GM21619 (cell line): ENCODE measurements around the gene OR5M11.
"Not testable (repeated sequence)": the region's sequence is repeated elsewhere in the genome, so short reads cannot be mapped to it uniquely, and the experiment has no call there.

ENCODE experiments used
- ATAC-seq: cut with Tn5 transposase; IDR thresholded peaks from one replicate; pipeline ENCODE4 v1.9.1; 2021; ENCODE audit not compliant: unreplicated experiment

OR5M11 gene

GRCh38 chr11:56543157-56543556 lies at the start of gene OR5M11:
TSS of gene OR5M11 (minus strand) at chr11:56543257. CDS start at chr11:56543257, 0 bp downstream.
- no peak for ATAC-seq

- ATAC-seq = not testable (repeated sequence)
These were observed 49.1 kb upstream of the OR5M11 start for GRCh38 chr11:56592088-56592717.

DNA sequence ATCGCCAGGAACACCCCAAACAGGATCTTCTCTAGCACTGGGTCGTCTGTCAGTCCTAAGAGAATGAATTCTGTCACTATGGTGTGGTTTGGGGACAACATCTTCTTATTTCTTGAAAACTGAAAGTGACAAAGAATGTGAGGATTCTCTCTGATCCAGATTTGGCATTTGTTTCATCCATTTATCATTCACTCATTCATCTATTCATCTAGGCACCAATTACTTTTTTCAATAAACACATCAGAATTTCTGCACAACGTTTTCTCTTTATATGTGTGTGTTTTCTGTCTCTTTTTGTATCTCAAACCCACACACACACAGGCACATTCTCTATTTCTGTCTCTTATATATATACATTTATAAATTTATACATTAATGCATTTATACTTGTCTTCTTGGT lies 34.6 kb upstream of the OR5M11 start, which contains the start of gene OR5M10:
Gene OR5M10, minus strand, starts transcription at position 101 of the 400 bp plus-strand sequence. Its CDS starts 0 bp downstream, at position 101.
- no peak for ATAC-seq

DNA sequence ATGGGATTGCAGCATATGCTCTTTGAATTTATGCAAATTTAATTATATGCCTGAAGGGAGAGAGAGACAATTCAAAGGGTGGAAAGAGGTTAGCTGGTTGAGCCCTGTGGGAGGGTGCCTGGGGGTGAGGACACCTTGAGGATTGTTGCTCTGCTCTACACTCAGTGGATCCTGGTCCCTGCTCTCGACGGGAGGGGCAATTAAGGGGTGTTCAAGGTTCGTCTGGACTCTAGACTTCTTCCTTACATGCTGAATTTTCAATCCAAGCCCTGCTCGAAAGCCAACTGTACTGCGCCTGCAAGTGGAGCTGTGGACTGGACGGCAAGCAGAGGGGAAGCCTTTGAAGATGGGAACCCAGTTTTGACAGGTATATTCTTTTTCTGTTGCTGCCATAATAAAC lies 15.5 kb upstream of the OR5M11 start:
- ATAC-seq = no peak

GRCh38 chr11:56554691-56555090 lies 11.6 kb upstream of the OR5M11 start:
- ATAC-seq = not testable (repeated sequence)

DNA sequence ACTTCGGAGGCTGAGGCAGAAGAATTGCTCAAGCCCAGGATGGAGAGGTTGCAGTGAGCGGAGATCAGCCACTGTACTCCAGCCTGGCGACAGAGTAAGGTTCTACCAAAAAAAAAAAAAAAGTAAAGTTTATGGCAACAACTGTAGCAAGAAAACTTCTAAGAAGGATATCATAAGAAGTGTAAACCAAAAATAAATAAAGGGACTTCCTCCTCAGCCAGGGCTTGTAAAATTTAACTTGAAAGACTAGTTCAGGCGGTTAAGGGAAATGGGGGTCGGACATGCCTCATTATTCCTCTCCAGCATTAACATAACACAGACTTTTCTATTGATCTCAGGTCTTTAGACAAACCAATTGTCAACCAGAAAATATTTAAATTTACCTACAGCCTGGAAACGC lies 2.5 kb upstream of the OR5M11 start:
- ATAC-seq = no peak

- no peak for ATAC-seq
These were observed 682 bp upstream of the OR5M11 start for GRCh38 chr11:56543739-56544138.

- ATAC-seq = no peak
These were observed 9.9 kb downstream of the OR5M11 start for GRCh38 chr11:56533054-56533740.

- no peak for ATAC-seq
These were observed 11.2 kb downstream of the OR5M11 start for GRCh38 chr11:56531856-56532255.

- ATAC-seq = no peak
These were observed 21.0 kb downstream of the OR5M11 start for GRCh38 chr11:56522008-56522407.

- no peak for ATAC-seq
These were observed 29.8 kb downstream of the OR5M11 start for GRCh38 chr11:56513280-56513679.

DNA sequence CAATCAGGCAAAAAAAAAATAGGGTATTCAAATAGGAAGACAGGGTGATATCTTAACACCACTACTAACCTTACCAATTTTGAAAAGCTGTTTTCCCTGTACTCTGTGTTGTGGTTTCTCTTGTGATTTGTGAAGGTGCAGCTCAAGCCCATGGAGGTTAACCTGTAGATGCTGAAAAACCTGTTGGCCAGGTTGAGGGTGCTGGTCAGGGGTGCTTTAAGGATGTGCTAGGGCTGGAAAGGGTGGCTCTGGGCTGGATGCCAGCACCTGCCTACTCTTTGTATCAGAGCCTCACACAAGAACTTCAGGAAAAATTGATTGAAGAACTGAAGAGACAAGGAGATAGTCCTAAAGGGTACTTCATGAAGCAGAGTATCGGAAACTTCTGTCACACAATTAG lies 33.6 kb downstream of the OR5M11 start:
- no peak for ATAC-seq

DNA sequence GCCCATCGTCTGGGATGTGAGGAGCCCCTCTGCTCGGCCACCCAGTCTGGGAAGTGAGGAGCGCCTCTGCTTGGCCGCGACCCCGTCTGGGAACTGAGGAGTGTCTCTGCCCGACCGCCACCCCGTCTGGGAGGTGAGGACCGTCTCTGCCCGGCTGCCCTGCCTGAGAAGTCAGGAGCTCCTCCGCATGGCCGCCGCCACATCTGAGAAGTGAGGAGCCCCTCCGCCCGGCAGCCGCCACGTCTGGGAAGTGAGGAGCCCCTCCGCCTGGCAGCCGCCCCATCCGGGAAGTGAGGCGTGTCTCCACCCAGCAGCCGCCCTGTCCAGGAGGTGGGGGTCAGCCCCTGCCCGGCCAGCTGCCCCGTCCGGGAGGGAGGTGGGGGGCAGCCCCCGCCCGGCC lies 46.0 kb downstream of the OR5M11 start:
- no peak for ATAC-seq

DNA sequence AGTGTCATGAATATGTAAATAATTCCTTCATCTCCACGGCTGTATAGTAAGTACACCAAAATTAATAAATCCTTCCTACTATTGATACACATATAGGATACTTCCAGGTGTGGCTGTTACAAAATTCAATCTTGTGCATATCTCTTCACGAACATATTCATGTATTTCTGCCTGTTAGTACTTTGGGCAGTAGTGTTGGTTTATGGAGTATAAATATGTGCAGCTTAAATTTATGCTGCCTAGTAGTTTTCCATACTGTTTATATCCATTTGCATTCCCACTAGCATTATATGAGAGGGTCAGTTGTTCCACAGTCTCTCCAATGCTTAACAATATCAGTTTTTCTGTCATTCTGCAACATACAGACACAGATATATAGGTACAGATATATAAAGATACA lies 47.9 kb downstream of the OR5M11 start:
- no peak for ATAC-seq
